SK-N-SH (cell line): ENCODE measurements around the gene TDP2.

Source experiments
- EZH2phosphoT487 ChIP-seq: fragments of 200-600 bp; sonication (generic); IDR thresholded peaks from 2 replicates; pipeline ENCODE4 v1.6.1; 2017; ENCODE audit warnings: low read depth, mixed run types, mild to moderate bottlenecking, antibody characterized with exemption, moderate library complexity, borderline replicate concordance
- RCOR1 ChIP-seq: fragments of 150-350 bp; IDR thresholded peaks from 2 replicates; pipeline ENCODE4 v1.6.1; 2017; ENCODE audit warnings: antibody characterized with exemption, low read length
- TAF1 ChIP-seq: IDR thresholded peaks from 2 replicates; pipeline ENCODE4 v1.6.1; 2012; ENCODE audit warnings: low read depth, mild to moderate bottlenecking, low read length, moderate library complexity, borderline replicate concordance

- TF ChIP-seq RCOR1 (no peak), EZH2phosphoT487 (no peak), TAF1 (no peak)
These were observed 3.5 kb downstream of the TDP2 start for GRCh38 chr6:24663189-24663588.
